ENCODE measurements around the gene ADAT3.
"Not testable (repeated sequence)": the region's sequence is repeated elsewhere in the genome, so short reads cannot be mapped to it uniquely, and the experiment has no call there.

ADAT3 gene

GRCh38 chr19:1867349-1867724, 37.9 kb upstream of the ADAT3 start:
- no peak for DNase-seq

- DNase-seq: no peak
Measured at GRCh38 chr19:1868971-1869370, 36.2 kb upstream of the ADAT3 start.

- DNase-seq: no peak
Measured at GRCh38 chr19:1871140-1871597, 34.0 kb upstream of the ADAT3 start.

- no peak for DNase-seq
Measured at GRCh38 chr19:1871630-1872029, 33.6 kb upstream of the ADAT3 start.

- DNase-seq: no peak
Measured at GRCh38 chr19:1872807-1873523, 32.2 kb upstream of the ADAT3 start.

GRCh38 chr19:1873524-1874473, 31.4 kb upstream of the ADAT3 start:
- DNase-seq: peak; percentile 31 to 70

GRCh38 chr19:1874554-1875185, 30.5 kb upstream of the ADAT3 start:
- peak in 1 of 2 experiments; percentile 34 for DNase-seq

GRCh38 chr19:1875265-1875645, 29.9 kb upstream of the ADAT3 start:
- DNase-seq: not testable (repeated sequence)

- peak; percentile 63 to 94 for DNase-seq
Measured at GRCh38 chr19:1875646-1876495, 29.3 kb upstream of the ADAT3 start.

GRCh38 chr19:1876496-1877279, 28.5 kb upstream of the ADAT3 start:
- DNase-seq: not testable (repeated sequence)

- not testable (repeated sequence) for DNase-seq
Measured at GRCh38 chr19:1877280-1877660, 27.9 kb upstream of the ADAT3 start.

GRCh38 chr19:1878583-1878982, 26.6 kb upstream of the ADAT3 start:
- DNase-seq: not testable (repeated sequence)

- not testable (repeated sequence) for DNase-seq
Measured at GRCh38 chr19:1879982-1880381, 25.2 kb upstream of the ADAT3 start.

GRCh38 chr19:1880611-1881392, 24.4 kb upstream of the ADAT3 start:
- no peak for DNase-seq

- DNase-seq: not testable (repeated sequence)
Measured at GRCh38 chr19:1881393-1882088, 23.7 kb upstream of the ADAT3 start.

- DNase-seq: no peak
Measured at GRCh38 chr19:1882089-1882785, 23.0 kb upstream of the ADAT3 start.

- DNase-seq: no peak
Measured at GRCh38 chr19:1882786-1883692, 22.2 kb upstream of the ADAT3 start.

- no peak for DNase-seq
Measured at GRCh38 chr19:1883784-1884183, 21.4 kb upstream of the ADAT3 start.

Data from NCI-H446 (cell line).